HG03354 (cell line): Measurements from ENCODE around the gene RNF144B.
"Not testable (repeated sequence)": the region's sequence is repeated elsewhere in the genome, so short reads cannot be mapped to it uniquely, and the experiment has no call there.

Experiments
- ATAC-seq: cut with Tn5 transposase; IDR thresholded peaks from one replicate; pipeline ENCODE4 v1.9.1; 2021; ENCODE audit warnings: mild to moderate bottlenecking; ENCODE audit not compliant: unreplicated experiment, poor library complexity, severe bottlenecking

The RNF144B gene

GRCh38 chr6:18368277-18369105 is 18.7 kb upstream of the RNF144B start:
- ATAC-seq: no peak

- no peak for ATAC-seq
These were observed 16.1 kb upstream of the RNF144B start for GRCh38 chr6:18371010-18371409.

GRCh38 chr6:18371656-18372055 is 15.5 kb upstream of the RNF144B start:
- ATAC-seq: no peak

GRCh38 chr6:18380158-18380836 is 6.9 kb upstream of the RNF144B start:
- ATAC-seq: no peak

GRCh38 chr6:18380851-18381250 is 6.3 kb upstream of the RNF144B start:
- no peak for ATAC-seq

- no peak for ATAC-seq
These were observed 3.7 kb upstream of the RNF144B start for GRCh38 chr6:18383441-18383840.

- ATAC-seq: no peak
These were observed 2.5 kb upstream of the RNF144B start for GRCh38 chr6:18384621-18385020.

- ATAC-seq: no peak
These were observed 713 bp upstream of the RNF144B start for GRCh38 chr6:18386298-18386976.

GRCh38 chr6:18388271-18388670 is 1.1 kb downstream of the RNF144B start:
- no peak for ATAC-seq

GRCh38 chr6:18388942-18389341 is 1.8 kb downstream of the RNF144B start:
- no peak for ATAC-seq

GRCh38 chr6:18389479-18389878 is 2.3 kb downstream of the RNF144B start:
- ATAC-seq: no peak

GRCh38 chr6:18390476-18390875 is 3.3 kb downstream of the RNF144B start:
- ATAC-seq: no peak

- ATAC-seq: no peak
These were observed 3.9 kb downstream of the RNF144B start for GRCh38 chr6:18391023-18391422.

- no peak for ATAC-seq
These were observed 5.3 kb downstream of the RNF144B start for GRCh38 chr6:18392346-18392877.

- no peak for ATAC-seq
These were observed 6.5 kb downstream of the RNF144B start for GRCh38 chr6:18393698-18394097.

- no peak for ATAC-seq
These were observed 8.2 kb downstream of the RNF144B start for GRCh38 chr6:18395177-18395855.

- no peak for ATAC-seq
These were observed 8.7 kb downstream of the RNF144B start for GRCh38 chr6:18395856-18396197.

- no peak for ATAC-seq
These were observed 10.6 kb downstream of the RNF144B start for GRCh38 chr6:18397701-18398100.

- ATAC-seq: not testable (repeated sequence)
These were observed 11.1 kb downstream of the RNF144B start for GRCh38 chr6:18398225-18398624.

GRCh38 chr6:18400831-18401446 is 13.8 kb downstream of the RNF144B start:
- ATAC-seq: peak; percentile 92
